HFF-Myc (cell line): Measurements from ENCODE around the gene FBN3.

ENCODE experiments used
- DNase-seq: peaks from one replicate; pipeline ENCODE4 v3.0.0-alpha.2; 2011; ENCODE audit warnings: low read depth; ENCODE audit errors: extremely low read depth
- H3K4me3 ChIP-seq: replicated peaks from 2 replicates; pipeline ENCODE4 v1.5.1; 2011; ENCODE audit warnings: low read depth, mild to moderate bottlenecking, control low read depth, low read length
- CTCF ChIP-seq: IDR thresholded peaks from 2 replicates; pipeline ENCODE4 v1.5.1; 2012; ENCODE audit warnings: mild to moderate bottlenecking, low read depth, low read length, control low read depth; ENCODE audit errors: missing control alignments

Gene FBN3

GRCh38 chr19:8148088-8148409 is 1.3 kb downstream of the FBN3 start:
- H3K4me3 ChIP-seq, result no peak overlapping the region
- no peak for DNase-seq
- no peak for TF ChIP-seq CTCF

- TF ChIP-seq CTCF, result no peak
- DNase-seq, result no peak
- no peak overlapping the region for H3K4me3 ChIP-seq
Observed at GRCh38 chr19:8147582-8147978, 1.8 kb downstream of the FBN3 start.

GRCh38 chr19:8146877-8147581 is 2.4 kb downstream of the FBN3 start:
- TF ChIP-seq CTCF, result no peak
- no peak for DNase-seq
- H3K4me3 ChIP-seq, result no peak overlapping the region

- no peak overlapping the region for H3K4me3 ChIP-seq
- no peak for DNase-seq
- TF ChIP-seq CTCF, result no peak
Observed at GRCh38 chr19:8144273-8144995, 5.0 kb downstream of the FBN3 start.

- no peak for TF ChIP-seq CTCF
- DNase-seq, result no peak
Observed at GRCh38 chr19:8143041-8143440, 6.4 kb downstream of the FBN3 start.

GRCh38 chr19:8142513-8142900 is 6.9 kb downstream of the FBN3 start:
- TF ChIP-seq CTCF, result no peak
- no peak for DNase-seq
- no peak overlapping the region for H3K4me3 ChIP-seq

More at GRCh38 chr19:8143041-8143440, 6.4 kb downstream of the FBN3 start:
- H3K4me3 ChIP-seq, result no peak overlapping the region
